Neuronal stem cell (in vitro differentiated cells): ENCODE data around the gene AHNAK.
A peak's percentile ranks its signal among the peaks of the same experiment; 100 is the strongest.

ENCODE experiments used
- DNase-seq: peaks from one replicate; pipeline ENCODE4 v3.0.0-alpha.2; 2013; ENCODE audit warnings: low spot score
- H2AFZ ChIP-seq: one replicate; pipeline ENCODE4 v1.6.1; 2013; ENCODE audit warnings: mild to moderate bottlenecking, low read length, inconsistent platforms
- H2AK5ac ChIP-seq: 2 replicates; pipeline ENCODE4 v1.6.1; 2013; ENCODE audit warnings: low read depth, mild to moderate bottlenecking, inconsistent platforms, low read length, moderate library complexity, mixed read lengths
- H2BK120ac ChIP-seq: 2 replicates; pipeline ENCODE4 v1.6.1; 2013; ENCODE audit warnings: low read depth, mild to moderate bottlenecking, inconsistent platforms, low read length, moderate library complexity, mixed read lengths
- H2BK12ac ChIP-seq: one replicate; pipeline ENCODE4 v1.6.1; 2013; ENCODE audit warnings: low read length, inconsistent platforms
- H2BK15ac ChIP-seq: 2 replicates; pipeline ENCODE4 v1.6.1; 2013; ENCODE audit warnings: mild to moderate bottlenecking, low read length, inconsistent platforms, mixed read lengths
- H2BK5ac ChIP-seq: one replicate; pipeline ENCODE4 v1.6.1; 2013; ENCODE audit warnings: inconsistent platforms, mild to moderate bottlenecking, low read length, moderate library complexity
- H3K14ac ChIP-seq: one replicate; pipeline ENCODE4 v1.6.1; 2013; ENCODE audit warnings: low read length, inconsistent platforms
- H3K18ac ChIP-seq: 2 replicates; pipeline ENCODE4 v1.6.1; 2013; ENCODE audit warnings: low read length, inconsistent platforms
- H3K23ac ChIP-seq: 2 replicates; pipeline ENCODE4 v1.6.1; 2013; ENCODE audit warnings: low read depth, mild to moderate bottlenecking, mixed read lengths, low read length, inconsistent platforms; ENCODE audit not compliant: poor library complexity
- H3K27ac ChIP-seq: replicated peaks from 3 replicates; pipeline ENCODE4 v1.5.1; 2013; ENCODE audit warnings: low read length, inconsistent platforms
- H3K27me3 ChIP-seq, 3 experiments: 2 replicates each; pipeline ENCODE4 v1.6.1; 2013; ENCODE audit warnings: low read length in 3 of 3, mild to moderate bottlenecking in 2 of 3, inconsistent platforms in 1 of 3, low read depth in 1 of 3, mixed read lengths in 1 of 3, moderate library complexity in 1 of 3; ENCODE audit not compliant: control insufficient read depth in 3 of 3, insufficient read depth in 3 of 3
- H3K36me3 ChIP-seq, 2 donors: replicated peaks in 1 of 2; 2 replicates each; pipeline ENCODE4 v1.6.1; 2013; ENCODE audit warnings: low read length in 2 of 2; ENCODE audit not compliant: control insufficient read depth in 2 of 2, insufficient read depth in 2 of 2
- H3K4ac ChIP-seq: 2 replicates; pipeline ENCODE4 v1.6.1; 2013; ENCODE audit warnings: inconsistent platforms, mild to moderate bottlenecking, low read length, moderate library complexity
- H3K4me1 ChIP-seq, 2 donors: 1 replicate in 1 of 2; 2 replicates in 1 of 2; pipeline ENCODE4 v1.6.1; 2013; ENCODE audit warnings: low read length in 2 of 2, low read depth in 1 of 2; ENCODE audit not compliant: control insufficient read depth in 2 of 2, insufficient read depth in 1 of 2
- H3K4me2 ChIP-seq: one replicate; pipeline ENCODE4 v1.6.1; 2013; ENCODE audit warnings: mild to moderate bottlenecking, low read length, inconsistent platforms; ENCODE audit not compliant: insufficient read depth, poor library complexity, severe bottlenecking
- H3K4me3 ChIP-seq, 2 donors: 2 replicates each; pipeline ENCODE4 v1.5.1; 2013; ENCODE audit warnings: low read length in 2 of 2, mild to moderate bottlenecking in 2 of 2, inconsistent platforms in 1 of 2, moderate library complexity in 1 of 2
- H3K79me1 ChIP-seq: one replicate; pipeline ENCODE4 v1.6.1; 2013; ENCODE audit warnings: low read depth, mild to moderate bottlenecking, inconsistent platforms, low read length, moderate library complexity
- H3K9ac ChIP-seq: one replicate; pipeline ENCODE4 v1.6.1; 2013; ENCODE audit warnings: mild to moderate bottlenecking, low read depth, low read length, inconsistent platforms; ENCODE audit not compliant: poor library complexity
- H3K9me3 ChIP-seq, 2 donors: replicated peaks in 1 of 2; 2 replicates each; pipeline versions ENCODE3 to v1.6.1; 2013; ENCODE audit warnings: low read length in 2 of 2, mild to moderate bottlenecking in 2 of 2, inconsistent platforms in 1 of 2, low read depth in 1 of 2, mixed read lengths in 1 of 2, moderate library complexity in 1 of 2; ENCODE audit not compliant: control insufficient read depth in 2 of 2, insufficient read depth in 1 of 2
- H4K8ac ChIP-seq: one replicate; pipeline ENCODE4 v1.6.1; 2013; ENCODE audit warnings: low read depth, mild to moderate bottlenecking, inconsistent platforms, low read length, moderate library complexity
- H4K91ac ChIP-seq: one replicate; pipeline ENCODE4 v1.6.1; 2013; ENCODE audit warnings: low read length, low read depth, mild to moderate bottlenecking, inconsistent platforms; ENCODE audit not compliant: poor library complexity
- WGBS, 2 donors: extraction: QIAGEN DNeasy Blood & Tissue Kit; methylation state at CpG; one replicate each; pipeline ENCODE4 v1.1.7; 2013; ENCODE audit warnings: missing lambda C conversion rate in 2 of 2, mixed read lengths in 1 of 2; ENCODE audit not compliant: insufficient read length in 2 of 2, insufficient replicate concordance in 1 of 2; ENCODE audit errors: extremely low coverage in 2 of 2; 5-methylcytosine and 5-hydroxymethylcytosine counted together

AHNAK gene

GRCh38 chr11:62592989-62593421 lies 46.4 kb upstream of the AHNAK start:
- no peak overlapping the region for H3K23ac ChIP-seq
- H3K4ac ChIP-seq = no peak overlapping the region
- H3K36me3 ChIP-seq = peaks cover 44 to 66% of the 10 kb centered on the region in 2 donors
- H3K14ac ChIP-seq = no peak overlapping the region
- DNase-seq = no peak
- no peak overlapping the region for H2AFZ ChIP-seq
- no peaks in the 10 kb centered on the region for H3K9me3 ChIP-seq
- H2AK5ac ChIP-seq = no peak overlapping the region
- peaks cover 3% of the 10 kb centered on the region for H3K79me1 ChIP-seq
- WGBS, 2 donors = no CpG with 5 or more reads among the region's 8 CpGs
- no peak overlapping the region for H3K4me2 ChIP-seq
- H3K18ac ChIP-seq = no peak overlapping the region
- H3K4me3 ChIP-seq = no peak overlapping the region
- H2BK12ac ChIP-seq = no peak overlapping the region
- no peak overlapping the region for H4K8ac ChIP-seq
- H2BK15ac ChIP-seq = no peak overlapping the region
- H2BK120ac ChIP-seq = no peak overlapping the region
- peaks cover 7 to 8% of the 10 kb centered on the region in 2 donors for H3K4me1 ChIP-seq
- H3K27ac ChIP-seq = no peak overlapping the region
- no peak overlapping the region for H3K9ac ChIP-seq
- H4K91ac ChIP-seq = no peak overlapping the region
- no peak overlapping the region for H2BK5ac ChIP-seq
- H3K27me3 ChIP-seq = no peaks in the 10 kb centered on the region

DNA sequence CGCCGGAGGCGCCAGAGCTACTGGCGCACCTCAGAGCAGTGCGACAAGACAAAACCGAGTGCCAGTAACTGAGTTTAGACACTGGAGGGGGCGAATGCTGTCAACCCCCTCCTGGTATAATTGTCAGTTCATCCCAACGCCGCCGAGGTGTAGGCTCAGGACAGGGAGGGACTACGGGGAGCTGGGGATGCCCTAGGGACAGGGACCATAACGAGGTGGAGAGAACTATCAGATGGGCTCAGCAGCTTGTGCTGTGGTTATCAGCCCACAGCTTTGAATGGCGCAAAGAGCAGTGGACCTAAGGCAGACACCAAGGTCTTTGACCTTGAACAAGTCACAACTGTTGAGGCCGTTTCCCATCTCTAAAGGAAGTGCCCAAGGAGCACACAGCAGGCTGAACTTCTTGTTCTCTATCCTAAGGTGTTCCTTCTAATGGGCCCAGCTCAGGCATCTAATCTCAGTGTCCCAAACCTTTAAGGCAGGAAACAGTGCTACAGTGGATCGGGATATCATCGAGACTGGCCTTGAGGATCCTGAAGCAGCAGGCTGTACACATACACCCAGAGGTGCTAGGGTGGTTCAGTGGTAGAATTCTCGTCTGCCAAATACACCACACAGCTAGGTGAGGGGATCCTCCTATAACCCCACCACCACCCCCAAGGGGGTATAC lies 45.7 kb upstream of the AHNAK start:
- Histone ChIP-seq H3K27ac (peak overlapping the region; percentile 74), H2BK15ac (no peak overlapping the region), H3K4me1 (peaks cover 7 to 8% of the 10 kb centered on the region in 2 donors), H3K18ac (peak overlapping the region; percentile 86), H3K4me3 (peak overlapping the region; percentile 75 to 80), H3K4ac (no peak overlapping the region), H4K91ac (no peak overlapping the region), H2AK5ac (peak overlapping the region; percentile 16), H2BK5ac (peak overlapping the region; percentile 30), H3K9me3 (no peaks in the 10 kb centered on the region), H2BK12ac (peak overlapping the region; percentile 82), H3K23ac (no peak overlapping the region), H2BK120ac (no peak overlapping the region), H3K36me3 (peaks cover 43 to 66% of the 10 kb centered on the region in 2 donors), H3K9ac (peak overlapping the region; percentile 81), H3K27me3 (no peaks in the 10 kb centered on the region), H3K79me1 (peaks cover 4% of the 10 kb centered on the region), H2AFZ (peak overlapping the region; percentile 82), H4K8ac (no peak overlapping the region), H3K4me2 (peak overlapping the region; percentile 74), H3K14ac (no peak overlapping the region)
- DNase-seq = no peak
- no CpG with 5 or more reads among the region's 17 CpGs for WGBS, 2 donors

- no peaks in the 10 kb centered on the region for H3K9me3 ChIP-seq
Observed at GRCh38 chr11:62591448-62592145, 45.0 kb upstream of the AHNAK start, which contains the start of gene TUT1. TUT1 (minus strand) TSS chr11:62591523; CDS start chr11:62591485, 38 bp downstream.

More at GRCh38 chr11:62591448-62592145, 45.0 kb upstream of the AHNAK start, which contains the start of gene TUT1:
- H2BK5ac ChIP-seq = peak within 1 kb of the TSS; percentile 30
- no peak within 1 kb of the TSS for H2BK15ac ChIP-seq
- H4K8ac ChIP-seq = no peak within 1 kb of the TSS
- peak within 1 kb of the TSS; percentile 80 to 91 for H3K4me3 ChIP-seq
- peak within 1 kb of the TSS; percentile 60 for H3K23ac ChIP-seq
- H3K36me3 ChIP-seq = peaks cover 40 to 67% of the 10 kb centered on the region in 2 donors
- no CpG with 5 or more reads among the region's 58 CpGs for WGBS, 2 donors
- H3K14ac ChIP-seq = no peak within 1 kb of the TSS
- peak within 1 kb of the TSS; percentile 16 for H2AK5ac ChIP-seq
- H2BK12ac ChIP-seq = peak within 1 kb of the TSS; percentile 82
- H3K9ac ChIP-seq = peak within 1 kb of the TSS; percentile 81
- H4K91ac ChIP-seq = no peak within 1 kb of the TSS
- H2AFZ ChIP-seq = peak within 1 kb of the TSS; percentile 86
- no peak within 1 kb of the TSS for H2BK120ac ChIP-seq
- H3K4ac ChIP-seq = no peak within 1 kb of the TSS
- DNase-seq = peak; percentile 99
- H3K79me1 ChIP-seq = peaks cover 4% of the 10 kb centered on the region
- peak within 1 kb of the TSS; percentile 84 for H3K27ac ChIP-seq
- H3K27me3 ChIP-seq = no peaks in the 10 kb centered on the region
- H3K4me2 ChIP-seq = peak within 1 kb of the TSS; percentile 74
- peak within 1 kb of the TSS; percentile 86 for H3K18ac ChIP-seq
- H3K4me1 ChIP-seq = peaks cover 7 to 8% of the 10 kb centered on the region in 2 donors
